Lung (tissue), 12 donors: ENCODE data around the gene NEDD9. TPM values are rescaled to one million over a fixed set of nuclear protein-coding genes. Genes with fewer than 3 reads are reported as not detected.

Experiments used
- ATAC-seq: fragments of 200-7000 bp; cut with Tn5 transposase; one replicate; pipeline ENCODE4 v1.9.1; 2020; ENCODE audit warnings: moderate number of reproducible peaks; ENCODE audit not compliant: insufficient read depth, low FRiP score
- DNase-seq, 3 donors: peaks; one replicate each; pipeline ENCODE4 v3.0.0-alpha.2; 2013 to 2017
- H3K27ac ChIP-seq, 2 donors: one replicate each; pipeline ENCODE4 v1.5.1; 2013; ENCODE audit warnings: mild to moderate bottlenecking in 2 of 2, moderate library complexity in 2 of 2, control low read depth in 1 of 2, inconsistent platforms in 1 of 2, low read depth in 1 of 2, low read length in 1 of 2
- H3K27me3 ChIP-seq, 3 donors: one replicate each; pipeline ENCODE4 v1.5.1; 2013; ENCODE audit warnings: low read length in 2 of 3; ENCODE audit not compliant: control insufficient read depth in 3 of 3, insufficient read depth in 3 of 3
- H3K36me3 ChIP-seq, 4 donors: one replicate each; pipeline ENCODE4 v1.5.1; 2013; ENCODE audit warnings: low read length in 4 of 4, mild to moderate bottlenecking in 1 of 4, moderate library complexity in 1 of 4; ENCODE audit not compliant: control insufficient read depth in 4 of 4, insufficient read depth in 4 of 4
- H3K4me1 ChIP-seq, 5 donors: one replicate each; pipeline ENCODE4 v1.5.1; 2013; ENCODE audit warnings: low read length in 5 of 5, mild to moderate bottlenecking in 2 of 5, moderate library complexity in 1 of 5; ENCODE audit not compliant: control insufficient read depth in 5 of 5, insufficient read depth in 5 of 5
- H3K4me3 ChIP-seq: one replicate; pipeline ENCODE4 v1.5.1; 2013; ENCODE audit warnings: mild to moderate bottlenecking, control low read depth, moderate library complexity
- H3K9ac ChIP-seq, 2 donors: one replicate each; pipeline ENCODE4 v1.5.1; 2013; ENCODE audit warnings: low read length in 2 of 2, control low read depth in 1 of 2; ENCODE audit not compliant: insufficient read depth in 1 of 2
- H3K9me3 ChIP-seq, 4 donors: one replicate each; pipeline ENCODE4 v1.5.1; 2013; ENCODE audit warnings: low read length in 3 of 4, mild to moderate bottlenecking in 1 of 4, moderate library complexity in 1 of 4; ENCODE audit not compliant: control insufficient read depth in 4 of 4, insufficient read depth in 3 of 4
- CTCF ChIP-seq: IDR thresholded peaks from 2 replicates; pipeline ENCODE4 v1.5.1; 2012; ENCODE audit warnings: mild to moderate bottlenecking; ENCODE audit errors: control extremely low read depth, extremely low read depth
- WGBS, 2 donors: extraction: QIAGEN DNeasy Blood & Tissue Kit; methylation state at CpG; one replicate each; pipeline ENCODE4 v1.1.7; 2013; 5-methylcytosine and 5-hydroxymethylcytosine counted together
- polyA plus RNA-seq, 2 donors: library from polyadenylated mRNA; stranded (reverse); fragments of 200-250 nt; gene quantifications; one replicate each; pipeline ENCODE4 v1.2.1, GENCODE V29; 2013
- total RNA-seq, 2 donors: library from RNA; depleted of rRNA in 1 of 2; stranded (reverse); fragments of >200 nt in 1 of 2; gene quantifications; one replicate each; pipeline ENCODE4 v1.2.1, GENCODE V29; 2014 to 2021
- donor health status: control.
- donor health status: control.
- donor health status: Bipolar disorder and iron deficiency.
- donor health status: healthy.
- donor health status: DM: yes; HTN: yes; CAD: no.

NEDD9 gene
- total and polyA plus RNA-seq, 4 donors = 28.2 to 158 (median 125) TPM

GRCh38 chr6:11155589-11155988 is 76.9 kb downstream of the NEDD9 start:
- DNase-seq (no peak), ATAC-seq (no peak)
- Histone ChIP-seq H3K9ac (no peak overlapping the region), H3K27ac (no peak overlapping the region), H3K4me1 (no peaks in the 10 kb centered on the region), H3K4me3 (no peak overlapping the region), H3K9me3 (no peaks in the 10 kb centered on the region), H3K36me3 (no peaks in the 10 kb centered on the region), H3K27me3 (no peaks in the 10 kb centered on the region)
- no peak for TF ChIP-seq CTCF

GRCh38 chr6:11153447-11153846 is 79.0 kb downstream of the NEDD9 start:
- ATAC-seq (no peak), DNase-seq (no peak)
- no peaks in the 10 kb centered on the region for H3K36me3 ChIP-seq
- H3K4me3 ChIP-seq = no peak overlapping the region
- no peak for TF ChIP-seq CTCF
- H3K27me3 ChIP-seq = no peaks in the 10 kb centered on the region
- 97 to 99% methylated on average over 6 of the region's 6 CpGs for WGBS, 2 donors
- no peak overlapping the region for H3K9ac ChIP-seq
- H3K4me1 ChIP-seq = no peaks in the 10 kb centered on the region
- H3K27ac ChIP-seq = no peak overlapping the region
- no peaks in the 10 kb centered on the region for H3K9me3 ChIP-seq

- Histone ChIP-seq H3K27me3 (no peaks in the 10 kb centered on the region), H3K27ac (no peak overlapping the region), H3K9ac (no peak overlapping the region), H3K36me3 (no peaks in the 10 kb centered on the region), H3K9me3 (no peaks in the 10 kb centered on the region), H3K4me3 (no peak overlapping the region), H3K4me1 (no peaks in the 10 kb centered on the region)
- ATAC-seq (no peak), DNase-seq (no peak)
- TF ChIP-seq CTCF = no peak
These were observed 79.9 kb downstream of the NEDD9 start for GRCh38 chr6:11152581-11152980.

- ATAC-seq (no peak), DNase-seq (no peak)
- H3K4me3 ChIP-seq = no peak overlapping the region
- 97 to 100% methylated on average over 1 of the region's 1 CpG for WGBS, 2 donors
- H3K36me3 ChIP-seq = no peaks in the 10 kb centered on the region
- H3K9me3 ChIP-seq = no peaks in the 10 kb centered on the region
- no peak overlapping the region for H3K27ac ChIP-seq
- H3K27me3 ChIP-seq = no peaks in the 10 kb centered on the region
- no peak for TF ChIP-seq CTCF
- H3K9ac ChIP-seq = no peak overlapping the region
- no peaks in the 10 kb centered on the region for H3K4me1 ChIP-seq
These were observed 81.0 kb downstream of the NEDD9 start for GRCh38 chr6:11151488-11151887.
